K562 (cell line): ENCODE results near the gene FAM174B.

ENCODE experiments used
- BCL6 ChIP-seq: fragments of 250-450 bp; sonication (Bioruptor Pico); IDR thresholded peaks from 2 replicates; pipeline ENCODE4 v1.4.0; 2020
- BRD4 ChIP-seq: fragments of 200-600 bp; sonication (generic); IDR thresholded peaks from 2 replicates; pipeline ENCODE4 v1.6.1; 2017; ENCODE audit warnings: inconsistent platforms
- CBX5 ChIP-seq: IDR thresholded peaks from 2 replicates; pipeline ENCODE4 v1.6.1; 2014; ENCODE audit warnings: low read depth, borderline replicate concordance
- CTCF ChIP-seq, 3 experiments: IDR thresholded peaks in 2 of 3; conservative IDR thresholded peaks in 1 of 3; 2 replicates each; pipeline ENCODE4 v1.5.1; 2011 to 2012; ENCODE audit warnings: low read length in 3 of 3, mild to moderate bottlenecking in 3 of 3, control low read depth in 2 of 3, improper control_type of control experiment in 1 of 3, inconsistent platforms in 1 of 3, low read depth in 1 of 3, mixed read lengths in 1 of 3, moderate library complexity in 1 of 3; ENCODE audit not compliant: insufficient read depth in 2 of 3
- KDM5B ChIP-seq: fragments of 200-600 bp; sonication (generic); IDR thresholded peaks from 2 replicates; pipeline ENCODE4 v1.6.1; 2012; ENCODE audit warnings: low read depth, mild to moderate bottlenecking, moderate library complexity, low read length, control low read depth, inconsistent platforms; ENCODE audit not compliant: insufficient replicate concordance
- POLR2AphosphoS5 ChIP-seq: IDR thresholded peaks from 2 replicates; pipeline ENCODE4 v1.6.1; 2011; ENCODE audit warnings: mild to moderate bottlenecking, low read depth, low read length, moderate library complexity; ENCODE audit not compliant: control insufficient read depth, insufficient read depth
- SMC3 ChIP-seq: conservative IDR thresholded peaks from 2 replicates; pipeline ENCODE4 v1.6.1; 2011; ENCODE audit warnings: low read depth, low read length, improper control_type of control experiment; ENCODE audit not compliant: insufficient read depth
- ZFP36 ChIP-seq: fragments of 150-350 bp; IDR thresholded peaks from 2 replicates; pipeline ENCODE4 v1.6.1; 2018; ENCODE audit warnings: low read length, low read depth; ENCODE audit not compliant: partially characterized antibody
- ZNF274 ChIP-seq: IDR thresholded peaks from 2 replicates; pipeline ENCODE4 v1.6.1; 2011; ENCODE audit warnings: low read depth, mild to moderate bottlenecking, low read length, moderate library complexity, borderline replicate concordance
- ZNF311 ChIP-seq: fragments of 250-450 bp; sonication (Bioruptor Pico); IDR thresholded peaks from 2 replicates; pipeline ENCODE4 v1.4.0; 2020; ENCODE audit warnings: mild to moderate bottlenecking, moderate library complexity

DNA sequence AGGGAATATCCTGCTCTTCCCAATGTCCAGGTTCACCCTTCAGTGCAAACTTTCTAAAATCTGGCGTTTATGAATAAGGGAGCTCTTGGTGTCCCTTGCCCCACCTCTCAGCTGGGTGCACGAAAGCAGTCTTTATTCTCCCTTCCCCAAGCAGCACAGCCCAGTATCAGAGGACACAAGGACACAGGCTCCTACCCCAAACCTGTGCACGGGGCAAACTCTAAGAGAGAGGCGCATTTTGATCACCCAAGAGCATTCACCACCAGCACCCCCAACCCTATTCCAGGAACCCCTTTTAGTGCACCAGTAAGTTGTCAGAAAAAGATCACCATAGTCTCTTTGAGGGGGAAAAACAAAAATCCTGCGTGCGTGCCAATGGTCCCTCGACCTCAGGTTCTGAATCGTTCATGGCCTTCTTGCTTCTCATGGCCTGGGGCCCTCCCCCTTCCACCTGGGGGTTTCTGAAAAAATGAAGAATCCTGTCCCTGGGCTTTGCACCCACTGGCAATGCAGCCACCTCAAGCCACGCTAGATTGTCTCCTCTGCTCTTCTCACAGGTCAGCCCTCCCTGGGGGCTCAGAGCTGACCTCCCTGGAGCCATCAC, 78.9 kb downstream of the FAM174B start:
- TF ChIP-seq SMC3 (no peak), POLR2AphosphoS5 (no peak), KDM5B (no peak), ZNF311 (CRISPR knock-in tag) (no peak), CBX5 (no peak), CTCF (IDR thresholded peaks at IDR 0.05 in 2 of 3, conservative IDR thresholded peaks at IDR 0.05 in 1 of 3; ENCODE audit: insufficient read depth in 2 of 3, low read depth in 1 of 3, low read length in 3 of 3) (no peak), ZFP36 (no peak), BRD4 (no peak), BCL6 (no peak), ZNF274 (no peak)
